A549 (cell line): ENCODE results near the gene SLC39A13. TPM values are rescaled to one million over a fixed set of nuclear protein-coding genes. Genes with fewer than 3 reads are reported as not detected.

ENCODE experiments used
- ATAC-seq, 2 experiments: fragments of 200-7000 bp in 1 of 2; fragments of >200 bp in 1 of 2; cut with Nextera tagmentation in 1 of 2; cut with Tn5 transposase in 1 of 2; 3 replicates each; pipeline versions ENCODE4 v1.8.0 to v1.9.1; 2018 to 2020; ENCODE audit warnings: mild to moderate bottlenecking in 1 of 2, moderate library complexity in 1 of 2
- CTCF ChIA-PET: fragments of 300-600 bp; sonication (Branson Sonifier 250); formaldehyde crosslinking; extraction: SDS; loops from one replicate; lab custom pipeline; 2021; ENCODE audit warnings: antibody characterized with exemption, inconsistent platforms; lab: Yijun Ruan, JAX
- POLR2A ChIA-PET: fragments of 350-600 bp; formaldehyde crosslinking; extraction: SDS; loops from one replicate; lab custom pipeline; 2021; ENCODE audit warnings: antibody characterized with exemption, inconsistent platforms; lab: Yijun Ruan, JAX
- DNase-seq, 2 experiments: peaks; one replicate each; pipeline versions ENCODE4 v3.0.0 to v3.0.0-alpha.2; 2011 to 2016; ENCODE audit warnings: low read depth in 1 of 2, low spot score in 1 of 2
- FAIRE-seq: peaks from 2 replicates; lab custom pipeline; 2011; peaks lifted over from hg19 to GRCh38; lab: Jason Lieb, UNC
- H3K27ac ChIP-seq, 2 experiments: fragments of >200 bp; sonication (Bioruptor Twin); formaldehyde crosslinking; 3 replicates each; pipeline ENCODE4 v1.5.1; 2016 to 2017
- H3K4me1 ChIP-seq: fragments of >200 bp; sonication (Bioruptor Twin); formaldehyde crosslinking; 3 replicates; pipeline ENCODE4 v1.6.1; 2016
- H3K4me2 ChIP-seq: fragments of >200 bp; sonication (Bioruptor Twin); formaldehyde crosslinking; 3 replicates; pipeline ENCODE4 v1.6.1; 2016
- H3K4me3 ChIP-seq: fragments of >200 bp; sonication (Bioruptor Twin); formaldehyde crosslinking; 3 replicates; pipeline ENCODE4 v1.5.1; 2016
- H3K9me3 ChIP-seq: fragments of >200 bp; sonication (Bioruptor Twin); formaldehyde crosslinking; 3 replicates; pipeline ENCODE4 v1.6.1; 2016
- BHLHE40 ChIP-seq: IDR thresholded peaks from 2 replicates; pipeline ENCODE4 v1.6.1; 2012; ENCODE audit warnings: low read depth, low read length, inconsistent platforms
- CBX8 ChIP-seq: fragments of 200-600 bp; sonication (generic); IDR thresholded peaks from 2 replicates; pipeline ENCODE4 v1.6.1; 2016
- CEBPB ChIP-seq, 2 experiments: fragments of >200 bp in 1 of 2; sonication (Bioruptor Twin) in 1 of 2; formaldehyde crosslinking in 1 of 2; IDR thresholded peaks; 2 replicates each; pipeline ENCODE4 v1.6.1; 2012 to 2016
- CHD2 ChIP-seq: fragments of 150-350 bp; IDR thresholded peaks from 2 replicates; pipeline ENCODE4 v1.6.1; 2014; ENCODE audit warnings: low read length; ENCODE audit not compliant: partially characterized antibody
- CHD4 ChIP-seq: fragments of 200-600 bp; sonication (generic); IDR thresholded peaks from 2 replicates; pipeline ENCODE4 v1.6.1; 2016; ENCODE audit warnings: antibody characterized with exemption, mild to moderate bottlenecking, borderline replicate concordance
- E2F6 ChIP-seq: IDR thresholded peaks from 2 replicates; pipeline ENCODE4 v1.6.1; 2012; ENCODE audit warnings: low read depth, borderline replicate concordance
- FOSL2 ChIP-seq, 2 experiments: fragments of 450-650 bp in 1 of 2; fragments of >200 bp in 1 of 2; sonication (Bioruptor Twin) in 1 of 2; formaldehyde crosslinking; IDR thresholded peaks; 2 replicates each; pipeline versions ENCODE4 v1.5.0 to v1.6.1; 2016 to 2020; ENCODE audit warnings: mild to moderate bottlenecking in 1 of 2, moderate library complexity in 1 of 2
- FOXS1 ChIP-seq: fragments of 250-450 bp; sonication (Bioruptor Pico); IDR thresholded peaks from 2 replicates; pipeline ENCODE4 v1.5.0; 2020; ENCODE audit warnings: mild to moderate bottlenecking, moderate library complexity
- HES2 ChIP-seq: fragments of >200 bp; sonication (Bioruptor Twin); formaldehyde crosslinking; IDR thresholded peaks from 2 replicates; pipeline ENCODE4 v1.6.1; 2016
- JUN ChIP-seq, 2 experiments: fragments of >200 bp; sonication (Bioruptor Twin); formaldehyde crosslinking; IDR thresholded peaks; 2 replicates in 1 of 2; 3 replicates in 1 of 2; pipeline ENCODE4 v1.6.1; 2016 to 2017
- JUNB ChIP-seq: fragments of >200 bp; sonication (Bioruptor Twin); formaldehyde crosslinking; IDR thresholded peaks from 2 replicates; pipeline ENCODE4 v1.6.1; 2016
- KDM1A ChIP-seq: fragments of 200-600 bp; sonication (generic); IDR thresholded peaks from 2 replicates; pipeline ENCODE4 v1.6.1; 2016; ENCODE audit warnings: low read depth, mild to moderate bottlenecking
- KDM5A ChIP-seq: fragments of 200-600 bp; sonication (generic); IDR thresholded peaks from 2 replicates; pipeline ENCODE4 v1.6.1; 2016; ENCODE audit warnings: antibody characterized with exemption, mild to moderate bottlenecking
- MYC ChIP-seq: IDR thresholded peaks from 2 replicates; pipeline ENCODE4 v1.6.1; 2012; ENCODE audit warnings: mild to moderate bottlenecking, inconsistent platforms, low read length, improper control_type of control experiment, borderline replicate concordance
- PBX3 ChIP-seq: IDR thresholded peaks from 2 replicates; pipeline ENCODE4 v1.6.1; 2012
- POLR2AphosphoS2 ChIP-seq: conservative IDR thresholded peaks from 2 replicates; pipeline ENCODE4 v1.6.1; 2012; ENCODE audit warnings: low read length, improper control_type of control experiment, inconsistent platforms
- RCOR1 ChIP-seq: fragments of 150-350 bp; IDR thresholded peaks from 2 replicates; pipeline ENCODE4 v1.6.1; 2014; ENCODE audit warnings: antibody characterized with exemption, low read length, low read depth
- REST ChIP-seq: fragments of 200-600 bp; sonication (generic); IDR thresholded peaks from 2 replicates; pipeline ENCODE4 v1.6.1; 2016; ENCODE audit warnings: antibody characterized with exemption, mild to moderate bottlenecking, moderate library complexity
- RNF2 ChIP-seq: fragments of 200-600 bp; sonication (generic); IDR thresholded peaks from 2 replicates; pipeline ENCODE4 v1.6.1; 2016; ENCODE audit warnings: low read depth, mild to moderate bottlenecking, antibody characterized with exemption, moderate library complexity, borderline replicate concordance
- SREBF2 ChIP-seq: fragments of 450-650 bp; IDR thresholded peaks from 2 replicates; pipeline ENCODE4 v1.6.1; 2014; ENCODE audit warnings: mild to moderate bottlenecking, moderate library complexity
- ZFP36 ChIP-seq: fragments of 450-650 bp; IDR thresholded peaks from 2 replicates; pipeline ENCODE4 v1.6.1; 2014; ENCODE audit warnings: borderline replicate concordance; ENCODE audit not compliant: partially characterized antibody
- WGBS: methylation state at CpG from one replicate; pipeline ENCODE4 v1.1.6; 2017; ENCODE audit errors: missing lambda C conversion rate; 5-methylcytosine and 5-hydroxymethylcytosine counted together
- polyA plus RNA-seq, 4 experiments: library from polyadenylated mRNA; depleted of rRNA in 3 of 4; stranded (reverse); fragments of >200 nt; fragmentation: RNase III in 1 of 4; extraction: RNeasy Plus Mini Kit Qiagen cat#74134 plus additional on column Dnase treatment in 1 of 4; gene quantifications; 2 replicates in 3 of 4; 3 replicates in 1 of 4; pipeline ENCODE4 v1.2.3, GENCODE V29; 2011 to 2017

The SLC39A13 gene
- polyA plus RNA-seq, 2 of the 4 experiments (the other 2 are of a cell fraction) = 10.8 to 35.2 TPM

GRCh38 chr11:47392546-47393162 is 15.7 kb upstream of the SLC39A13 start:
- no peaks in the 10 kb centered on the region for H3K9me3 ChIP-seq
- TF ChIP-seq CEBPB (IDR thresholded peaks at IDR 0.05) = no peak
- no peak for TF ChIP-seq JUN (IDR thresholded peaks at IDR 0.05)
- TF ChIP-seq KDM1A = no peak
- no peak for TF ChIP-seq PBX3
- no peak for TF ChIP-seq CBX8
- no peak for TF ChIP-seq CHD4
- TF ChIP-seq RNF2 = no peak
- TF ChIP-seq MYC = no peak
- no peak for TF ChIP-seq REST
- TF ChIP-seq E2F6 = no peak
- no peak for TF ChIP-seq HES2
- no peak for TF ChIP-seq KDM5A
- TF ChIP-seq FOSL2 (IDR thresholded peaks at IDR 0.05) = no peak
- TF ChIP-seq FOSL2 (CRISPR knock-in tag; IDR thresholded peaks at IDR 0.05) = no peak
- no peak for TF ChIP-seq BHLHE40
- TF ChIP-seq POLR2AphosphoS2 = no peak
- no peak for TF ChIP-seq CHD2
- TF ChIP-seq SREBF2 = no peak
- no peak overlapping the region for H3K4me3 ChIP-seq
- H3K4me2 ChIP-seq = no peak overlapping the region
- POLR2A ChIA-PET = no interaction called here
- no peak for FAIRE-seq
- DNase-seq = no peak
- ATAC-seq = no peak
- CTCF ChIA-PET = interaction anchor here (0.7 to 10.2 kb wide), 9 partner anchors 14 to 538 kb away, joined by 3 to 133 read pairs (median 5); partner anchors contain the start of gene SPI1
- 80% methylated on average over 8 of the region's 14 CpGs for WGBS
- no peaks in the 10 kb centered on the region for H3K4me1 ChIP-seq
- H3K27ac ChIP-seq = no peak overlapping the region

GRCh38 chr11:47393163-47394049 is 15.0 kb upstream of the SLC39A13 start:
- H3K4me3 ChIP-seq = no peak overlapping the region
- FAIRE-seq (no peak), DNase-seq (no peak), ATAC-seq (peak in 1 of 2 experiments; percentile 24; a peak in 2 of 6 replicates)
- CTCF ChIA-PET = interaction anchor here (0.6 to 10.2 kb wide), 7 partner anchors 15 to 460 kb away, joined by 3 to 133 read pairs (median 5); partner anchors contain the start of gene SPI1
- 0 out of 6 replicates have a peak overlapping the region, but pooled peaks of 1 of the 2 experiments have one; percentile 36 for H3K27ac ChIP-seq
- TF ChIP-seq RCOR1 = no peak
- no peak for TF ChIP-seq CBX8
- TF ChIP-seq JUNB = no peak
- no peak for TF ChIP-seq ZFP36
- TF ChIP-seq FOXS1 (CRISPR knock-in tag) = no peak
- TF ChIP-seq REST = no peak
- no peak for TF ChIP-seq MYC
- TF ChIP-seq FOSL2 (IDR thresholded peaks at IDR 0.05) = no peak
- TF ChIP-seq FOSL2 (CRISPR knock-in tag; IDR thresholded peaks at IDR 0.05) = no peak
- no peak for TF ChIP-seq CHD2
- no peak overlapping the region for H3K4me2 ChIP-seq
- no peaks in the 10 kb centered on the region for H3K4me1 ChIP-seq
- H3K9me3 ChIP-seq = no peaks in the 10 kb centered on the region
- POLR2A ChIA-PET = no interaction called here
- 82% methylated on average over 17 of the region's 20 CpGs for WGBS
